Right cardiac atrium (tissue), 5 donors: Measurements from ENCODE around the gene HOXD3. TPM values are rescaled to one million over a fixed set of nuclear protein-coding genes. Genes with fewer than 3 reads are reported as not detected.

Source experiments
- ATAC-seq, 2 donors: fragments of 200-7000 bp; cut with Tn5 transposase; one replicate each; pipeline versions ENCODE4 v1.8.0 to v1.9.1; 2020; ENCODE audit warnings: moderate library complexity in 2 of 2, mild to moderate bottlenecking in 1 of 2
- DNase-seq, 3 donors: peaks; one replicate each; pipeline ENCODE4 v3.0.0-alpha.2; 2020
- H3K27ac ChIP-seq: one replicate; pipeline ENCODE4 v1.5.1; 2013; ENCODE audit warnings: mild to moderate bottlenecking, low read length, control low read depth, moderate library complexity
- H3K27me3 ChIP-seq: one replicate; pipeline ENCODE4 v1.6.1; 2013; ENCODE audit not compliant: control insufficient read depth, insufficient read depth
- H3K4me1 ChIP-seq: one replicate; pipeline ENCODE4 v1.6.1; 2013; ENCODE audit warnings: low read length; ENCODE audit not compliant: control insufficient read depth, insufficient read depth
- H3K4me3 ChIP-seq: one replicate; pipeline ENCODE4 v1.5.1; 2013; ENCODE audit warnings: low read length, control low read depth
- H3K9me3 ChIP-seq: one replicate; pipeline ENCODE4 v1.6.1; 2013; ENCODE audit warnings: low read length; ENCODE audit not compliant: control insufficient read depth
- WGBS: extraction: QIAGEN DNeasy Blood & Tissue Kit; methylation state at CpG from one replicate; pipeline ENCODE4 v1.1.7; 2013; 5-methylcytosine and 5-hydroxymethylcytosine counted together
- intact Hi-C, 4 donors: fragments of 100-400 bp; cut with DNase I; formaldehyde crosslinking; loops; one replicate each; pipeline versions ENCODE4 v1.11.0 to v1.14.0; 2022 to 2023
- long read RNA-seq, 4 donors: library from polyadenylated mRNA; unstranded; transcript quantifications; one replicate each; pipeline ENCODE4 v2.0.0, GENCODE V29; 2020 to 2021
- polyA plus RNA-seq: library from polyadenylated mRNA; stranded (reverse); fragments of 200-250 nt; gene quantifications from one replicate; pipeline ENCODE4 v1.2.3, GENCODE V29; 2013
- total RNA-seq, 4 donors: library from RNA; stranded (reverse); fragmentation: NEBNext Ultra II Directional; extraction: Animal tissue kit (Norgen Biotek cat#: 25700); gene quantifications; one replicate each; pipeline ENCODE4 v1.2.1, GENCODE V29; 2021
- donor health status: healthy with polysubstance abuse.
- donor health status: DM: no; HTN: yes; CAD: no.
- donor health status: DM: no; HTN: no; CAD: no.
- donor health status: DM: no; HTN: yes; CAD: no; lungs with severe emphysema.
- donor health status: DM: yes; HTN: yes; CAD: no.

HOXD3 gene
- total RNA-seq (not detected), polyA plus RNA-seq (0.16 TPM)
- long read RNA-seq, donor 1 = 0 reads
- long read RNA-seq, donor 2 = 0 reads
- long read RNA-seq, donor 3 = 0 reads
- long read RNA-seq, donor 4 = 0 reads

DNA sequence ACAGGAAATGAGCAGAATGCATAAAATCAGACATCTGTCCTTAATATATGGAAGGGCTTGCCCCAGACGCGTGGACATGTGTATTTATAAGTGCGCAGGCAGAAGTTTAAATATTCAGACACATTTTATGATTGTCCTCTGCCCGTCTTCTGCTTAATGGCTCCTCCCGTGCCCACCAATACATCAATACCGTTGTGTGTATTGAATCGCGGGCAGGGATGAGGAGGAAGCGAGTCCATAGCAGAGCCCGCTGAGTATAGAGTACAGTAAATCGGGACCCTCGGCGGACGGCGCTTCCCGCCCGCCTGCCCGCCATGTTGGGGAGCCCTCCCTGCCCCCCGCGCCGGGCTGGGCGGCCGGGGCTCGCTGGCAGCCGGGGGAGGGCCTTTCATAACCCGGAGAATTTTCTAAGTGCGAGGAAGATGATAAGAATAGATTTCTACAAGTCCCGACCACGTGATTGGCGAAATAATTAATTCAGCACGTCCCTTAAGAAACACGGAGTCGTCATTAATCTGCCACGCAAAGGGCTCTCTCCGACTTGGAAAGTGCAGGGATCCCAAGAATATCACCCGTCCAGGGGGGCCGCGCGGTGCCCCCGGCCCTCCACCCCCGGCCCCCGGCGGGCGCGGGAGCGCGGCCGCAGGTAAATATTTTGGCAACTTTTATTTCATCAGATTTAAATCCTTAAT, at the start of gene HOXD3:
Gene HOXD3, plus strand, starts transcription at position 501 of the 692 bp plus-strand sequence. CDS start 11,808 bp downstream, outside the sequence.
- DNase-seq = no peak
- H3K4me3 ChIP-seq = peak within 1 kb of the TSS; percentile 1
- no peak for ATAC-seq
- H3K27ac ChIP-seq = no peak within 1 kb of the TSS
- H3K4me1 ChIP-seq = peaks cover 5% of the 10 kb centered on the region
- no peaks in the 10 kb centered on the region for H3K27me3 ChIP-seq
- intact Hi-C loops = no loop called here
- 6% methylated on average over 48 of the region's 48 CpGs for WGBS
- H3K9me3 ChIP-seq = no peaks in the 10 kb centered on the region

GRCh38 chr2:176107731-176108181, 49.4 kb upstream of the HOXD3 start:
- intact Hi-C loops = no loop called here
- H3K27me3 ChIP-seq = peaks cover 7% of the 10 kb centered on the region
- H3K27ac ChIP-seq = no peak overlapping the region
- no peak for ATAC-seq
- H3K4me3 ChIP-seq = peak overlapping the region; percentile 21
- 2% methylated on average over 59 of the region's 59 CpGs for WGBS
- no peaks in the 10 kb centered on the region for H3K4me1 ChIP-seq
- no peaks in the 10 kb centered on the region for H3K9me3 ChIP-seq
- DNase-seq = no peak

DNA sequence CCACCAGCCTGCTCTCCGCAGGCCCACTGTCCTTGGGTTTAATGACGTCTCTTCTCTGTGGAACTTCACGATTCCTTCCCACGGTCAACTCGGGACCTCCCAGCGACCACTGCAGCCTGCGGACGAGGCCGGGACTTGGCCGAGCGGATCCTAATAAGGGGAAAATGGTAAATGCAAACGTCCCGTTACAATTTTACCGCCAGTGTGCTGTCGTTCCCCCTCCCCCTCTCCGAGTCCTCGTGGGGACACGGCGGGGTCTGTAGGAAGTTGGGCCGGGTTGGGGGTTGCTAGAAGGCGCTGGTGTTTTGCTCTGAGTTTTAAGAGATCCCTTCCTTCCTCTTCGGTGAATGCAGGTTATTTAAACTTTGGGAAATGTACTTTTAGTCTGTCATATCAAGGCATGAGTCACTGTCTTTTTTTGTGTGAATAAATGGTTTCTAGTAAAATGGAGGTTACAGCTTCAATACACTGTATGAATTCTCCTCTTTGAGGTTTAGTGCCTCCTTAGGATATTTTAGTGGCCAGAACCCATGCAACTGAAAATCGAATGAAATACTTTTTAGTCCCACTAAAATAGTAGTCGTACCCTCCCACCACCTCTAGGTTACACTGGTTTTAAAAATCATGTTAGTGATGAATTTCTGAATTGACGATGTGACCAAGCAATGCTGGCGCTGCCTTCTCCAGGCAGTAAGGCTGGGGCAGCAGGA, 47.8 kb upstream of the HOXD3 start:
- Histone ChIP-seq H3K4me1 (no peaks in the 10 kb centered on the region), H3K4me3 (no peak overlapping the region), H3K27me3 (peaks cover 7% of the 10 kb centered on the region), H3K9me3 (no peaks in the 10 kb centered on the region), H3K27ac (no peak overlapping the region)
- 7% methylated on average over 26 of the region's 26 CpGs for WGBS
- ATAC-seq = no peak
- intact Hi-C loops = no loop called here
- no peak for DNase-seq

GRCh38 chr2:176109946-176110345, 47.2 kb upstream of the HOXD3 start:
- intact Hi-C loops = no loop called here

DNA sequence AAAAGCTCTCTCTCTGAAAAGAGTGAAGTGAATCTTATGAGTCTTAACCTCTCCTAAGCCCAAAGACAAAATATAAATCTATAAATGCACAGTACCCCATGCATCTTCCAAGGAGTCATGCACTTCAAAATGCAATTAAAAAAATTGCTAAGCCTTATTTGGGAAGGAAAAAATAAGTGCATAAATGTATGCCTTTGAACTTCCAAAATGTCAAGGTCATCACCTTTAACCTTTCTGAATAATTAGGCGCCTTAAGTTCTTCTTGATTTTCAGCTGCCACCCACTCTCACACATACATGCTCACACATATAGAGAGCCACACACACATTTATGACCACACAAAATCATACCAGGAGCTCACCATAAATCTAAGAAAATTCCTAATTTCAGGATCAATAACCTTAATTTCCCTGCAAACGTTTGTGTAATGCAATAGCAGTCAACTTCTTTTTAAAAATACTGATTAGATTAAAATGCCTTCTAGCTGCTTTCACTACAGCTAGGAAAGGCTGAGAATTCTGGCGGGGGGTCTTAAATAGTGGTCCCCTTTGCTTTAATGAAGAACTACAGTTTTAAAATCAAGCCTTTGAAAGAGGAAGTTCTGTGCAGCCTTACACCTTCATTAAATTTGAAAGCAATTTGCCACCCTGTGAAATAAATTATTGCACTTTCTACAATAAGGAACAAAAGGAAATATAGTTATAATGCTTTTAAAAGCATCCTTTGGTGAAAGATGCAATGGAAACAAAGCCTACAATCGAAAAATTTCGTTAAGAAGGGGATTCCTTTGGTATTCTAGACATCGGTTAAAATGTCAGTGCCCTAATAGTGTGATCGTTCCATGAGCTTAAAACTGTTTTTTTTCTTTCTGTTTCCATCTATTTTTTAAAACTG, 46.4 kb upstream of the HOXD3 start:
- ATAC-seq = no peak
- H3K27ac ChIP-seq = no peak overlapping the region
- DNase-seq = no peak
- intact Hi-C loops = no loop called here
- WGBS = 16% methylated on average over 7 of the region's 7 CpGs
- H3K4me1 ChIP-seq = no peaks in the 10 kb centered on the region
- peaks cover 7% of the 10 kb centered on the region for H3K27me3 ChIP-seq
- no peak overlapping the region for H3K4me3 ChIP-seq
- no peaks in the 10 kb centered on the region for H3K9me3 ChIP-seq

More at GRCh38 chr2:176109946-176110345, 47.2 kb upstream of the HOXD3 start:
- Histone ChIP-seq H3K27me3 (peaks cover 7% of the 10 kb centered on the region), H3K9me3 (no peaks in the 10 kb centered on the region), H3K4me3 (no peak overlapping the region), H3K4me1 (no peaks in the 10 kb centered on the region), H3K27ac (no peak overlapping the region)
- no peak for ATAC-seq
- DNase-seq = no peak
- 18% methylated on average over 4 of the region's 4 CpGs for WGBS

DNA sequence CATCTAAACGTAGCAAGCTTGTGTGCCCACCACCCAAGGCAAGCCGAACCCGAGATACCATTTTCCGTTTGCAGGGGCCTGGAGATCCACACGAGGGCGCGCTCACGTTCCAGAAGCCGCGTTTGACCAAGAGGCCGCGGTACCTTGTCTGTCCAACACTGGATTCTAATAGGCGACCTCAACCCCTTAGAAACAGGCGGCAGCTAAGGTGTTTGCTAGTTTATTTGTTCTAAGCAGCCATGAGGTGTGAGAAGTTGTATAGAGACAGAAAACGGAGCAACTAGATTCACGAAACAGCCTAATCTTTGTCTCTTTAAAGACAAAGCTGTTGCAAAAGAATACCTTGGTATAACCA, 45.8 kb upstream of the HOXD3 start:
- Histone ChIP-seq H3K27me3 (peaks cover 7% of the 10 kb centered on the region), H3K27ac (no peak overlapping the region), H3K9me3 (no peaks in the 10 kb centered on the region), H3K4me3 (no peak overlapping the region), H3K4me1 (no peaks in the 10 kb centered on the region)
- peak in 1 of 3 donors; percentile 22 for DNase-seq
- no peak for ATAC-seq
- WGBS = 4% methylated on average over 16 of the region's 16 CpGs
- intact Hi-C loops = no loop called here

DNA sequence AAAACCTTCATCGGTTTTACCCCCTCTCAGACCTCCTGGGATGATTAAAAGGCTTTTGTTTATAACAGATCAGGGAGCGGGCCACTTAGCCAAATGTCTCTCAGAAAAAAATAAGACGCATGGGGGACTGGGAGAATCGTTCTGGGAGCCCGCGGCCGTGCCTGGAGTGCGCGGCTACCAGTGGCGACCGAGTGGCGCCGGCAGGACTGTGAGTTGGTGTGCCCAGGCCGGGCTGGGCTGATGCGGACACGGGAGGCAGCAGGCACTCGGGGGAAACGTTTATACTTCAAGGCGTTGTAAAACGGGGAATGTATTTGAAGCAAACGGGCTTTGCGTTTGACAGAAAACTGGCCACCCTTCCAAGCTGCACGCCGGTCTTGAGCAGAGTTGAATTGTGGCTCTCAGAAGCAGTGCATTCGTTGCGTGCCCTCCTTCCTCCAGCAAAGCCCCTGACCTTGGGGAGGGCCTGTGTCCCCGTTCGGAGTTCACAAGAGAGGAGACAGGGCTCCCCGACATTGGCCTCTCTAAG, 45.2 kb upstream of the HOXD3 start:
- 4% methylated on average over 29 of the region's 29 CpGs for WGBS
- H3K4me3 ChIP-seq = no peak overlapping the region
- no peak for DNase-seq
- H3K4me1 ChIP-seq = no peaks in the 10 kb centered on the region
- no peak for ATAC-seq
- H3K9me3 ChIP-seq = no peaks in the 10 kb centered on the region
- no peak overlapping the region for H3K27ac ChIP-seq
- H3K27me3 ChIP-seq = peaks cover 7% of the 10 kb centered on the region
- intact Hi-C loops = no loop called here

DNA sequence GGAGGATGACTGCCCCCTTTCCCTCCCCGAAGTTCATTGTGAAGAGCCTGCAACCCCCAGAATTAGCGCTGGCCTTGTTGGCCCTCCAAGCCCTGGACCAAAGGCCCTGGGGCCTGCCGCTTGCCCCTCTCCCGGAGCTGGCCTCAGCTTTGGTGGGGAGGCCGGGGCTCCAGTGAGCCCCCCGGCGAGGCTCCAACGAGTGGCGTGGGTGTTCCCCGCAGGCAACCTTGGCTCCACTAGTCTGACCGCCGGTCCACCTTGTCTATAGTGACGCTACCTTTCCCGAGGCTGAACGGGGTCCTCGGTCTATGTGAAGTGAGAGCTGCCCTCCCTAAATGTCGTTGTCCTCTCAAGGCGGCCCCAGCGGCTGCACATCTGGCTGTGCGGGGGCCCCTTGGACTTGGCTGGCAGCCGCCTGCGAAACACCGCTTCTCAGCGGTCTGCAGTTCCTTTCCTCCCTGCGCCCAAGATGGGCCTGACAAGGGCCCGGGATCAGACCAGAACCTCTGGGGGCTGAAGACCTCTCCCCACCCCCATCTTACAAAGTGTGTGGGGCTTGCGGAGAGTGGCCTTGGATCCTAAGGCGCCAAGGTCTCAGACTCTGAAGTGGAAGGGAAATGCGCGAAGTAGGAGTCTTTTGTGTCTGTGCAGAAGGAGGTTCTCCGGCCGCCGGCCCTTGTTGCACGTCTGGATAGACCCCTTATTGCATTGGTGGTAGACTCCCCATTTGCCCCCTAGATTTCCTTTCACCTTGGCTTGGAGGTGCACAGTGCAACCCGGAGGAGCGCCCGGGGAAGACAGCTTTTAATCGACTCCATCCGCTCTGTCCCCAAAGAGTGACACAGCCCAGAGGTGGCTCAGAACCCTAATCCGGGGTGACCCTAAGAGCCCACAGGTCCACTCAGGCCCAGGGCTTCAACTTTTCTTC, 44.5 kb upstream of the HOXD3 start:
- DNase-seq = no peak
- intact Hi-C loops = no loop called here
- Histone ChIP-seq H3K27ac (no peak overlapping the region), H3K4me1 (no peaks in the 10 kb centered on the region), H3K9me3 (no peaks in the 10 kb centered on the region), H3K4me3 (no peak overlapping the region), H3K27me3 (peaks cover 7% of the 10 kb centered on the region)
- no peak for ATAC-seq
- WGBS = 7% methylated on average over 40 of the region's 40 CpGs

DNA sequence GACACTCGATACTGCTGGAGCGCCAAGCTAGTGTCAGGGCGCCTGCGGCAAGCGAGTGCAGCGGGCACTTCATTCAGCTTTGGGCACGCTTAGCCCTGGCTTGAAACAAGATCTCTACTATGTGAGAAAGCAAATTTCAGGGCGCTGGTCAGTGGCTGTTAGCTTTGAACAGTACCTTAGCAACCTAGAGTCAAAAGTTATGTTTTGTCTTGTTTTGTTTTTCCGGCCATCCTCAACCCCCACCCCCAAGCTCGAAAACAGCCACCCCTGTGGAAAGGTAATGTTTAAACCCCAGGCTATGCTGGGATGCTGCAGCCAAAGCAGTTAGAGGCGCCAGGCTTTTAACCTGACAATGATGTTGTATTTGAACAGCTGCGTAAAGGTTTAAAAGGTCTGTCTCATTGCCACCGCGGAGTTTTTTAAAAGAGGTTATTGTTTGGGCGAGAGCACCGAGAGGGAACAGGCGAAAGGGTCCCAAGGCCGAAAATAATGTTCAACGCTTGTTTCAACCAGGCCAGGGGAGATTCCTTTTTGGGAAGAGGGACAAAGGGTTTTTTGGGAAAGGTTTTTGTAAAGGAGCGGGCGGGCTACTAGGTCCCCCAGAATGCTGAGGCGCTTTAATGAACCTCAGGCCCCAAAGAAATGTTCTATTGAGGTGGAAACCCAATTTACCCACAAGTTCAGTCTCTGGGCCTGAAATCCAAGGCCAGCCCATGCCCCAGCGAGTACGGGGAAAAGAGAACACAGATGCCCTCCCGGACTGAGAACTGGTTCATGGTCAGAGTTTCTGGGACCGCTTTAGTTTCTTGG, 42.8 kb upstream of the HOXD3 start:
- intact Hi-C loops = no loop called here
- Histone ChIP-seq H3K4me1 (no peaks in the 10 kb centered on the region), H3K9me3 (no peaks in the 10 kb centered on the region), H3K4me3 (no peak overlapping the region), H3K27ac (no peak overlapping the region), H3K27me3 (peaks cover 7% of the 10 kb centered on the region)
- ATAC-seq (no peak), DNase-seq (no peak)
- WGBS = 9% methylated on average over 26 of the region's 26 CpGs
